ENCODE results near the gene LRRC49. TPM values are rescaled to one million over a fixed set of nuclear protein-coding genes. Genes with fewer than 3 reads are reported as not detected.

The LRRC49 gene
- total and polyA plus RNA-seq, 10 of the 15 experiments (the other 5 are each of a cell fraction or from before 2014, with no cell fraction given), result 1.4 to 3.7 (median 2.9) TPM

DNA sequence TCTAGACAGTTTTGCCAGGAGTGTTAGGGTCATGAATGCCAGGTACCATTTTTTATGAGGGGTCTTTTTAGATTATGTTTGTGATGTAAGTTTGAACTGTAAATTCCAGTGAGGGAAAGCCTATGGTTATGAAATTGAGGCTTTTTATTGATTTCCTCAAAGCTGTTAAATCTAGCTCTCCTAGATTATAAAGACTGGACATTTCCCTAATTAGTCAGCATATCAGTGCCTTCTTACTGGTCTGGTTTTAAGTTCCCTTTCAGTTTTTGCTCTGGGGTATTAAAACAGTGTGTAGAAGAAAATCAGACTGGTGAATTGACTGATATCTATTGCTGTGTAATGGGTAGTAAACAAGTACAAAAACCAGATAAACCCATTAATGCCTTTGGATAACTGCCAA lies 39.2 kb downstream of the LRRC49 start:
- ChIA-PET SMC1A (ENCODE audit: uncharacterized antibody, unreplicated experiment) (interaction anchor here (0.9 to 1.2 kb wide), 2 partner anchors 8 to 10 kb away, joined by 3 to 4 read pairs; no protein-coding TSS in a partner anchor), POLR2A (interaction anchor here (0.6 kb wide), 1 partner anchor 684 kb away, joined by 3 read pairs; no protein-coding TSS in a partner anchor), CTCF (no interaction called here), RAD21 (ENCODE audit: unreplicated experiment) (no interaction called here)
- Histone ChIP-seq H3K27me3 (replicated peaks in 1 of 2; ENCODE audit: control insufficient read depth in 2 of 2, insufficient read depth in 2 of 2, low read length in 1 of 2) (no peaks in the 10 kb centered on the region), H3K4me3 (no peak overlapping the region), H4K20me1 (ENCODE audit: control insufficient read depth, insufficient read depth) (no peaks in the 10 kb centered on the region), H3K27ac (ENCODE audit: control insufficient read depth, insufficient read depth) (no peak overlapping the region), H3K36me3 (ENCODE audit: control insufficient read depth in 2 of 2, insufficient read depth in 2 of 2, low read length in 1 of 2) (no peaks in the 10 kb centered on the region), H3K9me3 (replicated peaks; ENCODE audit: control insufficient read depth, insufficient read depth, low read length) (no peaks in the 10 kb centered on the region), H3K4me2 (ENCODE audit: control insufficient read depth, insufficient read depth) (no peak overlapping the region), H2AFZ (ENCODE audit: control insufficient read depth, low read depth, low read length) (no peak overlapping the region), H3K79me2 (ENCODE audit: control insufficient read depth, insufficient read depth, low read length) (no peaks in the 10 kb centered on the region), H3K9ac (ENCODE audit: control insufficient read depth, insufficient read depth, low read length) (no peak overlapping the region), H3K4me1 (ENCODE audit: control insufficient read depth, insufficient read depth, low read length) (peaks cover 6% of the 10 kb centered on the region; the same call in 1 of the 2 replicates)
- intact Hi-C loops (cut with micrococcal nuclease; ENCODE audit: unreplicated experiment) (no loop called here), in situ Hi-C loops (cut with MboI) (no loop called here)
- no TSS peak for BruUV-seq (replicated peaks)
- DNase-seq (ENCODE audit: low read depth, low spot score), result no peak
- no peak for ATAC-seq
- no peak for FAIRE-seq
- TF ChIP-seq, protein P1, sequence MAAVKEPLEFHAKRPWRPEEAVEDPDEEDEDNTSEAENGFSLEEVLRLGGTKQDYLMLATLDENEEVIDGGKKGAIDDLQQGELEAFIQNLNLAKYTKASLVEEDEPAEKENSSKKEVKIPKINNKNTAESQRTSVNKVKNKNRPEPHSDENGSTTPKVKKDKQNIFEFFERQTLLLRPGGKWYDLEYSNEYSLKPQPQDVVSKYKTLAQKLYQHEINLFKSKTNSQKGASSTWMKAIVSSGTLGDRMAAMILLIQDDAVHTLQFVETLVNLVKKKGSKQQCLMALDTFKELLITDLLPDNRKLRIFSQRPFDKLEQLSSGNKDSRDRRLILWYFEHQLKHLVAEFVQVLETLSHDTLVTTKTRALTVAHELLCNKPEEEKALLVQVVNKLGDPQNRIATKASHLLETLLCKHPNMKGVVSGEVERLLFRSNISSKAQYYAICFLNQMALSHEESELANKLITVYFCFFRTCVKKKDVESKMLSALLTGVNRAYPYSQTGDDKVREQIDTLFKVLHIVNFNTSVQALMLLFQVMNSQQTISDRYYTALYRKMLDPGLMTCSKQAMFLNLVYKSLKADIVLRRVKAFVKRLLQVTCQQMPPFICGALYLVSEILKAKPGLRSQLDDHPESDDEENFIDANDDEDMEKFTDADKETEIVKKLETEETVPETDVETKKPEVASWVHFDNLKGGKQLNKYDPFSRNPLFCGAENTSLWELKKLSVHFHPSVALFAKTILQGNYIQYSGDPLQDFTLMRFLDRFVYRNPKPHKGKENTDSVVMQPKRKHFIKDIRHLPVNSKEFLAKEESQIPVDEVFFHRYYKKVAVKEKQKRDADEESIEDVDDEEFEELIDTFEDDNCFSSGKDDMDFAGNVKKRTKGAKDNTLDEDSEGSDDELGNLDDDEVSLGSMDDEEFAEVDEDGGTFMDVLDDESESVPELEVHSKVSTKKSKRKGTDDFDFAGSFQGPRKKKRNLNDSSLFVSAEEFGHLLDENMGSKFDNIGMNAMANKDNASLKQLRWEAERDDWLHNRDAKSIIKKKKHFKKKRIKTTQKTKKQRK (IDR thresholded peaks at IDR 0.05; ENCODE audit: low read depth, low read length), result no peak
- TF ChIP-seq BCLAF1 (IDR thresholded peaks at IDR 0.05) (no peak), FOXM1 (IDR thresholded peaks at IDR 0.05; ENCODE audit: low read depth, low read length) (no peak), SIN3A (IDR thresholded peaks at IDR 0.05; ENCODE audit: low read depth, low read length) (no peak), SUZ12 (IDR thresholded peaks at IDR 0.05; ENCODE audit: unreplicated experiment) (no peak), NR2C1 (IDR thresholded peaks at IDR 0.05) (no peak), SMC3 (IDR thresholded peaks at IDR 0.05; ENCODE audit: borderline replicate concordance, low read length) (no peak), CREB1 (IDR thresholded peaks at IDR 0.05; ENCODE audit: low read depth) (no peak), BMI1 (IDR thresholded peaks at IDR 0.05; ENCODE audit: borderline replicate concordance) (no peak), SUPT20H (IDR thresholded peaks at IDR 0.05; ENCODE audit: borderline replicate concordance, control insufficient read depth, low read depth, low read length) (no peak), ZSCAN29 (IDR thresholded peaks at IDR 0.05) (no peak)
- TF ChIP-seq, protein P2, sequence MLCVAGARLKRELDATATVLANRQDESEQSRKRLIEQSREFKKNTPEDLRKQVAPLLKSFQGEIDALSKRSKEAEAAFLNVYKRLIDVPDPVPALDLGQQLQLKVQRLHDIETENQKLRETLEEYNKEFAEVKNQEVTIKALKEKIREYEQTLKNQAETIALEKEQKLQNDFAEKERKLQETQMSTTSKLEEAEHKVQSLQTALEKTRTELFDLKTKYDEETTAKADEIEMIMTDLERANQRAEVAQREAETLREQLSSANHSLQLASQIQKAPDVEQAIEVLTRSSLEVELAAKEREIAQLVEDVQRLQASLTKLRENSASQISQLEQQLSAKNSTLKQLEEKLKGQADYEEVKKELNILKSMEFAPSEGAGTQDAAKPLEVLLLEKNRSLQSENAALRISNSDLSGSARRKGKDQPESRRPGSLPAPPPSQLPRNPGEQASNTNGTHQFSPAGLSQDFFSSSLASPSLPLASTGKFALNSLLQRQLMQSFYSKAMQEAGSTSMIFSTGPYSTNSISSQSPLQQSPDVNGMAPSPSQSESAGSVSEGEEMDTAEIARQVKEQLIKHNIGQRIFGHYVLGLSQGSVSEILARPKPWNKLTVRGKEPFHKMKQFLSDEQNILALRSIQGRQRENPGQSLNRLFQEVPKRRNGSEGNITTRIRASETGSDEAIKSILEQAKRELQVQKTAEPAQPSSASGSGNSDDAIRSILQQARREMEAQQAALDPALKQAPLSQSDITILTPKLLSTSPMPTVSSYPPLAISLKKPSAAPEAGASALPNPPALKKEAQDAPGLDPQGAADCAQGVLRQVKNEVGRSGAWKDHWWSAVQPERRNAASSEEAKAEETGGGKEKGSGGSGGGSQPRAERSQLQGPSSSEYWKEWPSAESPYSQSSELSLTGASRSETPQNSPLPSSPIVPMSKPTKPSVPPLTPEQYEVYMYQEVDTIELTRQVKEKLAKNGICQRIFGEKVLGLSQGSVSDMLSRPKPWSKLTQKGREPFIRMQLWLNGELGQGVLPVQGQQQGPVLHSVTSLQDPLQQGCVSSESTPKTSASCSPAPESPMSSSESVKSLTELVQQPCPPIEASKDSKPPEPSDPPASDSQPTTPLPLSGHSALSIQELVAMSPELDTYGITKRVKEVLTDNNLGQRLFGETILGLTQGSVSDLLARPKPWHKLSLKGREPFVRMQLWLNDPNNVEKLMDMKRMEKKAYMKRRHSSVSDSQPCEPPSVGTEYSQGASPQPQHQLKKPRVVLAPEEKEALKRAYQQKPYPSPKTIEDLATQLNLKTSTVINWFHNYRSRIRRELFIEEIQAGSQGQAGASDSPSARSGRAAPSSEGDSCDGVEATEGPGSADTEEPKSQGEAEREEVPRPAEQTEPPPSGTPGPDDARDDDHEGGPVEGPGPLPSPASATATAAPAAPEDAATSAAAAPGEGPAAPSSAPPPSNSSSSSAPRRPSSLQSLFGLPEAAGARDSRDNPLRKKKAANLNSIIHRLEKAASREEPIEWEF (IDR thresholded peaks at IDR 0.05; ENCODE audit: insufficient replicate concordance, low read depth, low read length), result no peak

Data from GM12878 (cell line).